Kidney (tissue), 14 donors: Measurements from ENCODE around the gene CRIM1. TPM values are rescaled to one million over a fixed set of nuclear protein-coding genes. Genes with fewer than 3 reads are reported as not detected.

Source experiments
- DNase-seq, 5 donors: peaks; one replicate each; pipeline ENCODE4 v3.0.0-alpha.2; 2013 to 2020
- FAIRE-seq: peaks from 2 replicates; lab custom pipeline; 2012; peaks lifted over from hg19 to GRCh38; lab: Jason Lieb, UNC
- H3K27ac ChIP-seq, 2 donors: one replicate each; pipeline ENCODE4 v1.7.0; 2013; ENCODE audit warnings: low read depth in 2 of 2, low read length in 2 of 2, inconsistent platforms in 1 of 2
- H3K27me3 ChIP-seq: one replicate; pipeline ENCODE4 v1.7.1; 2013; ENCODE audit warnings: low read length, inconsistent platforms; ENCODE audit not compliant: control insufficient read depth, insufficient read depth
- H3K36me3 ChIP-seq, 3 donors: one replicate each; pipeline versions ENCODE4 v1.7.0 to v1.7.1; 2013; ENCODE audit warnings: low read length in 3 of 3, control low read depth in 1 of 3, inconsistent platforms in 1 of 3; ENCODE audit not compliant: insufficient read depth in 3 of 3, control insufficient read depth in 2 of 3
- H3K4me1 ChIP-seq, 3 donors: one replicate each; pipeline versions ENCODE4 v1.7.0 to v1.7.1; 2013; ENCODE audit warnings: low read length in 3 of 3, inconsistent platforms in 1 of 3, low read depth in 1 of 3; ENCODE audit not compliant: control insufficient read depth in 2 of 3, insufficient read depth in 2 of 3
- H3K4me3 ChIP-seq, 3 donors: one replicate each; pipeline versions ENCODE4 v1.7.0 to v1.8.1; 2013; ENCODE audit warnings: low read length in 3 of 3, control low read depth in 1 of 3, inconsistent platforms in 1 of 3
- H3K9ac ChIP-seq, 3 donors: one replicate each; pipeline versions ENCODE4 v1.7.0 to v1.7.1; 2013; ENCODE audit warnings: low read length in 3 of 3, control low read depth in 1 of 3, inconsistent platforms in 1 of 3
- H3K9me3 ChIP-seq, 3 donors: one replicate each; pipeline versions ENCODE4 v1.7.0 to v1.7.1; 2013; ENCODE audit warnings: low read length in 3 of 3, control low read depth in 1 of 3, inconsistent platforms in 1 of 3; ENCODE audit not compliant: control insufficient read depth in 2 of 3, insufficient read depth in 1 of 3
- CTCF ChIP-seq: IDR thresholded peaks from 3 replicates; pipeline ENCODE4 v1.5.1; 2012; ENCODE audit warnings: mild to moderate bottlenecking, moderate library complexity, borderline replicate concordance; ENCODE audit not compliant: insufficient read depth; ENCODE audit errors: extremely low read depth
- intact Hi-C: fragments of 100-400 bp; cut with DNase I; formaldehyde crosslinking; loops from one replicate; pipeline ENCODE4 v1.11.1; 2022
- polyA plus RNA-seq: library from polyadenylated mRNA; stranded (reverse); fragments of 350-450 nt; fragmentation: Illumina TruSeq; extraction: RNeasy Lipid Tissue Mini Kit (QIAGEN cat#74804); gene quantifications from one replicate; pipeline ENCODE4 v1.2.3, GENCODE V29; 2014; ENCODE audit warnings: low read depth, low replicate concordance; ENCODE audit not compliant: insufficient read depth
- total RNA-seq: library from RNA; stranded (reverse); fragmentation: NEBNext Ultra II Directional; extraction: Animal tissue kit (Norgen Biotek cat#: 25700); gene quantifications from one replicate; pipeline ENCODE4 v1.2.1, GENCODE V29; 2021
- donor health status: control.
- donor health status: control.
- donor health status: control.
- donor health status: control.
- donor health status: control.
- donor health status: DM: yes; HTN: yes; CAD: no.
- donor health status: Normal renal cell carcinoma (clear cell type).

The CRIM1 gene
- total and polyA plus RNA-seq, 2 donors from 2014 or later: 47.2 to 154 TPM

- Histone ChIP-seq H3K36me3 (peaks cover 7 to 24% (median 14%) of the 10 kb centered on the region in 3 donors), H3K9me3 (no peaks in the 10 kb centered on the region), H3K27me3 (no peaks in the 10 kb centered on the region), H3K27ac (peak overlapping the region; percentile 5 to 36), H3K9ac (no peak overlapping the region), H3K4me3 (no peak overlapping the region), H3K4me1 (peaks cover 0 to 3% (median 2%) of the 10 kb centered on the region in 3 donors)
- FAIRE-seq (peak; percentile 66), DNase-seq (peak in 3 of 5 donors; percentile 20 to 81 (median 71))
- intact Hi-C loops: no loop called here
- no peak for TF ChIP-seq CTCF
These were observed 193.6 kb downstream of the CRIM1 start for GRCh38 chr2:36549165-36549574.

GRCh38 chr2:36550006-36550405 lies 194.4 kb downstream of the CRIM1 start:
- no peak for DNase-seq
- intact Hi-C loops: no loop called here

DNA sequence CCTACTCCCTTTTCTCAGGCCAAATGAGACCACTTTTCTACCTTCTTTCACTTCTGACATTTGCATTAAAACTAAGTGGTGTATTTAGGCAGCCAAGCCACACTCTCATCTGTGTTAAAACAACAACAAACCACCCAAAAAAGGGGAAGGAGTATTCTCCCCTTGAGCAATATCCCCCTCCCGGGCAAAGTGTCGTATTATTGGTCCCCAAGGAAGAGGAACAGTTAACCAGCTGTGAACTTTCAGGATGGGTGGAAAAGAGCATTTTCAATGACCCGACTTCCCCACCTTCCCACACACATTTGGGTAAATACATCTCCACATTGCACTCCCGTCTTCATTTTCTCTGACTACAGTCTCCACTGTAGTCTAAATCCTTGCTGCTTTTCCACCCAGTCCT lies 198.1 kb downstream of the CRIM1 start:
- TF ChIP-seq CTCF: no peak
- H3K9me3 ChIP-seq: no peaks in the 10 kb centered on the region
- intact Hi-C loops: no loop called here
- no peak overlapping the region for H3K9ac ChIP-seq
- H3K36me3 ChIP-seq: peaks cover 5 to 15% (median 7%) of the 10 kb centered on the region in 3 donors
- no peaks in the 10 kb centered on the region for H3K27me3 ChIP-seq
- no peak overlapping the region for H3K4me3 ChIP-seq
- peaks cover 0 to 2% (median 1%) of the 10 kb centered on the region in 3 donors for H3K4me1 ChIP-seq
- no peak overlapping the region for H3K27ac ChIP-seq
- FAIRE-seq: no peak
- no peak for DNase-seq

More at GRCh38 chr2:36550006-36550405, 194.4 kb downstream of the CRIM1 start:
- Histone ChIP-seq H3K27ac (no peak overlapping the region), H3K4me3 (no peak overlapping the region), H3K9ac (no peak overlapping the region), H3K36me3 (peaks cover 7 to 15% (median 15%) of the 10 kb centered on the region in 3 donors), H3K4me1 (peaks cover 0 to 3% (median 2%) of the 10 kb centered on the region in 3 donors), H3K9me3 (no peaks in the 10 kb centered on the region), H3K27me3 (no peaks in the 10 kb centered on the region)
- no peak for FAIRE-seq
- no peak for TF ChIP-seq CTCF

DNA sequence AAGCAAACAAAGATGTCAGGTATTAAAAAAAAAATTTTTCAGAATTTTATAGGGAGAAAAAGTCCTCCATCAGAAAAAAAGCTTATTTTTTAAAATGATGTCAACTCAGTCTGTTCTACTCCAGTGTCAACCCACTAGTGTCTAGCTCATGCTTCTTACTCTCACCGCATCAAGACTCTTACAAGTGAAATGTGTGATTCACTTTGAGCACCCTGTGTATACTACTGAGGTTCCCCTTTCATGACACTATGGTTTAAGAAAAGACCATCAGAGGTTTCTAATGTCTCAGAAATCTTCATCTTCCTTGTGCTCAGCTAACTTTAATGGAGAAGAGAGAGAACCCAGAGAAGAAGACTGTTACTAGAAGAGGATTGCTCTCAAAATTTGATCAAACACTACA lies 199.0 kb downstream of the CRIM1 start:
- Histone ChIP-seq H3K27me3 (no peaks in the 10 kb centered on the region), H3K4me3 (no peak overlapping the region), H3K27ac (no peak overlapping the region), H3K9ac (no peak overlapping the region), H3K4me1 (peaks cover 0 to 2% (median 0%) of the 10 kb centered on the region in 3 donors), H3K9me3 (no peaks in the 10 kb centered on the region), H3K36me3 (peaks cover 7 to 10% (median 10%) of the 10 kb centered on the region in 3 donors)
- FAIRE-seq (no peak), DNase-seq (no peak)
- TF ChIP-seq CTCF: no peak
- intact Hi-C loops: no loop called here
